ENCODE measurements around the gene MAP2K1. TPM values are rescaled to one million over a fixed set of nuclear protein-coding genes. Genes with fewer than 3 reads are reported as not detected.

Gene MAP2K1
- total RNA-seq, 1 experiment from 2014 or later: 56.8 TPM

DNA sequence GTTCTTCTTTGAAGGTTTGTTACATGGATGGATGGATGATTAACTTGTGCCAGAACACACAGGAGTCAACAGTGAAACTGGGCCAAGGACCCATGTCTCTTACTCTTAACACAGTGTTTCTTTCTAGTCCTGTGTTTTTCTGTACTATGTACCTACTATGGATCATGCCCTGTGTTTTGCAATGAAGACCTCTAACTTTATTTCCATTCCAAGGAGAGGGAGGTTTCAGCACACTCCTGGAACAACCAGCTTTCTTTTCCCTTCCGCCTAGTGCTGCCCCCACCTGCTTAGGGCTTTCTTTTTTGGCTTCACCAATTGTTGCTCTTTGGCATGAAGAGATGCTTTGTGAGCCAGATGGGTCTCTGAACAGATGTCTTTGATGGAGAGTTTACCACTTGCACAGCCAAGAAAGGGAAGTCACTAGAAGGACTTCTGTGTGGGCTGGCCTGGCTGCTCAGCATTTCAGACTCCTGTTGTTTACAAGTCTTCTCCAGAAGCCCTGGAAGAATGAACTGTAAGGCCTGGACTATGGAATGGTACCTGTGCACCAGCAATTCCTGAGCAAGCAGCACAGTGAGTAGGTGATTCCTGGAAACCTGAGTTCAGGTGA is 66.4 kb downstream of the MAP2K1 start:
- ChIA-PET CTCF (no interaction called here), POLR2A (ENCODE audit: low non-redundant PET) (no interaction called here)
- no peak for DNase-seq (ENCODE audit: low spot score)
- H3K27ac ChIP-seq (ENCODE audit: low read depth, low read length, poor library complexity, severe bottlenecking): no peak overlapping the region
- intact Hi-C loops (cut with micrococcal nuclease; ENCODE audit: unreplicated experiment): no loop called here
- no peaks in the 10 kb centered on the region for H3K4me1 ChIP-seq (ENCODE audit: insufficient read depth, low read length, poor library complexity, severe bottlenecking)
- no TSS peak for BruUV-seq (replicated peaks)
- TF ChIP-seq, protein P1, sequence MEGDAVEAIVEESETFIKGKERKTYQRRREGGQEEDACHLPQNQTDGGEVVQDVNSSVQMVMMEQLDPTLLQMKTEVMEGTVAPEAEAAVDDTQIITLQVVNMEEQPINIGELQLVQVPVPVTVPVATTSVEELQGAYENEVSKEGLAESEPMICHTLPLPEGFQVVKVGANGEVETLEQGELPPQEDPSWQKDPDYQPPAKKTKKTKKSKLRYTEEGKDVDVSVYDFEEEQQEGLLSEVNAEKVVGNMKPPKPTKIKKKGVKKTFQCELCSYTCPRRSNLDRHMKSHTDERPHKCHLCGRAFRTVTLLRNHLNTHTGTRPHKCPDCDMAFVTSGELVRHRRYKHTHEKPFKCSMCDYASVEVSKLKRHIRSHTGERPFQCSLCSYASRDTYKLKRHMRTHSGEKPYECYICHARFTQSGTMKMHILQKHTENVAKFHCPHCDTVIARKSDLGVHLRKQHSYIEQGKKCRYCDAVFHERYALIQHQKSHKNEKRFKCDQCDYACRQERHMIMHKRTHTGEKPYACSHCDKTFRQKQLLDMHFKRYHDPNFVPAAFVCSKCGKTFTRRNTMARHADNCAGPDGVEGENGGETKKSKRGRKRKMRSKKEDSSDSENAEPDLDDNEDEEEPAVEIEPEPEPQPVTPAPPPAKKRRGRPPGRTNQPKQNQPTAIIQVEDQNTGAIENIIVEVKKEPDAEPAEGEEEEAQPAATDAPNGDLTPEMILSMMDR (conservative IDR thresholded peaks at IDR 0.05; ENCODE audit: low read depth, low read length): no peak
- no peak for TF ChIP-seq EZH2 (IDR thresholded peaks at IDR 0.05; ENCODE audit: borderline replicate concordance, low read depth, low read length, poor library complexity, severe bottlenecking)
- H3K4me3 ChIP-seq (ENCODE audit: low read depth, low read length, poor library complexity, severe bottlenecking): no peak overlapping the region
- no peaks in the 10 kb centered on the region for H3K36me3 ChIP-seq (ENCODE audit: insufficient read depth, low read length, poor library complexity, severe bottlenecking)
- H3K9me3 ChIP-seq (ENCODE audit: low read depth, low read length, poor library complexity, severe bottlenecking): no peaks in the 10 kb centered on the region
- H3K27me3 ChIP-seq (replicated peaks; ENCODE audit: insufficient read depth, low read depth, low read length, poor library complexity): no peaks in the 10 kb centered on the region

DNA sequence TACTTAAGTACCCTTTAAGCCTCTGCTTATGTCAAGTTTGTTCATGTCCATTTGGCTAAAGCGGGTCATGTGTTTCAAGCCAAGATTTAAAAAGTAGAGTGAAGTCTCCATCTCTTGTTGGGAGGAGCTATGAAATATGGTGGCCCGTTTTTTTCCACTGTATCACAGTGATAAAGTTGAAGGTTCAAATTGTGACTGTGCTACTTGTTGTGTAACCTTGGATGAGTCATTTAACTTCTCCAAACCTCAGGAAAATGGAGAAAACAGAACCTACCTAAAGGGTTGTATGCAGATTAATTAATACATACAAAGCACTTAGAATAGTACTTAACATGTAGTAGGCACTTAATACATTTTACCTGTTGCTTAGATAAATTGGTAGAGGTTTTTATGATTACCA is 67.4 kb downstream of the MAP2K1 start:
- Histone ChIP-seq H3K27ac (ENCODE audit: low read depth, low read length, poor library complexity, severe bottlenecking) (no peak overlapping the region), H3K9me3 (ENCODE audit: low read depth, low read length, poor library complexity, severe bottlenecking) (no peaks in the 10 kb centered on the region), H3K27me3 (replicated peaks; ENCODE audit: insufficient read depth, low read depth, low read length, poor library complexity) (no peaks in the 10 kb centered on the region), H3K4me1 (ENCODE audit: insufficient read depth, low read length, poor library complexity, severe bottlenecking) (no peaks in the 10 kb centered on the region), H3K36me3 (ENCODE audit: insufficient read depth, low read length, poor library complexity, severe bottlenecking) (no peaks in the 10 kb centered on the region), H3K4me3 (ENCODE audit: low read depth, low read length, poor library complexity, severe bottlenecking) (no peak overlapping the region)
- TF ChIP-seq, protein P1 (conservative IDR thresholded peaks at IDR 0.05; ENCODE audit: low read depth, low read length): no peak
- no peak for TF ChIP-seq EZH2 (IDR thresholded peaks at IDR 0.05; ENCODE audit: borderline replicate concordance, low read depth, low read length, poor library complexity, severe bottlenecking)
- intact Hi-C loops (cut with micrococcal nuclease; ENCODE audit: unreplicated experiment): no loop called here
- no peak for DNase-seq (ENCODE audit: low spot score)
- ChIA-PET CTCF (no interaction called here), POLR2A (ENCODE audit: low non-redundant PET) (no interaction called here)
- no TSS peak for BruUV-seq (replicated peaks)

DNA sequence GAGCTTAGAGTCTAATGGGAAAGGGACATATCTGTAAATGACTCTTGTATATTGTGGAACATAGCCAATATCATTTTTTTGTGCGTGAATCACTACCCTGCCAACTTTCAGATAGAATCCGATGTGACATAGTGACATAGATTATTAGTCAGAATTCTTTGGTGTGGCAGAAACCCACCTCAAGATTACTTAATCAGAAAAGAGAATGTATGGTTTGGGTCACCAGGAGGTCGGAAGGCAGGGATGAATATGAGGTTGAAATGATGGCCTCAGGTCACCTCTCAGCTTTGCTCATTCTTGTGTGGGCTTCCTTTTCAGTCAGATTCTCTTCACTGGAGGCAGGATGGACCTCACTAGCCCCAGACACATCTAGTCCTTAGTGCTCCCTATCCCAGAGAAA is 69.5 kb downstream of the MAP2K1 start:
- H3K4me1 ChIP-seq (ENCODE audit: insufficient read depth, low read length, poor library complexity, severe bottlenecking): no peaks in the 10 kb centered on the region
- no peak overlapping the region for H3K27ac ChIP-seq (ENCODE audit: low read depth, low read length, poor library complexity, severe bottlenecking)
- no peaks in the 10 kb centered on the region for H3K9me3 ChIP-seq (ENCODE audit: low read depth, low read length, poor library complexity, severe bottlenecking)
- BruUV-seq (replicated peaks): no TSS peak
- no peak for TF ChIP-seq EZH2 (IDR thresholded peaks at IDR 0.05; ENCODE audit: borderline replicate concordance, low read depth, low read length, poor library complexity, severe bottlenecking)
- TF ChIP-seq, protein P1 (conservative IDR thresholded peaks at IDR 0.05; ENCODE audit: low read depth, low read length): no peak
- CTCF ChIA-PET: no interaction called here
- no peak overlapping the region for H3K4me3 ChIP-seq (ENCODE audit: low read depth, low read length, poor library complexity, severe bottlenecking)
- POLR2A ChIA-PET (ENCODE audit: low non-redundant PET): no interaction called here
- no peaks in the 10 kb centered on the region for H3K27me3 ChIP-seq (replicated peaks; ENCODE audit: insufficient read depth, low read depth, low read length, poor library complexity)
- intact Hi-C loops (cut with micrococcal nuclease; ENCODE audit: unreplicated experiment): no loop called here
- H3K36me3 ChIP-seq (ENCODE audit: insufficient read depth, low read length, poor library complexity, severe bottlenecking): no peaks in the 10 kb centered on the region
- no peak for DNase-seq (ENCODE audit: low spot score)

Data from A673 (cell line).